Measurements from ENCODE around the gene TBC1D22B.

Gene TBC1D22B

DNA sequence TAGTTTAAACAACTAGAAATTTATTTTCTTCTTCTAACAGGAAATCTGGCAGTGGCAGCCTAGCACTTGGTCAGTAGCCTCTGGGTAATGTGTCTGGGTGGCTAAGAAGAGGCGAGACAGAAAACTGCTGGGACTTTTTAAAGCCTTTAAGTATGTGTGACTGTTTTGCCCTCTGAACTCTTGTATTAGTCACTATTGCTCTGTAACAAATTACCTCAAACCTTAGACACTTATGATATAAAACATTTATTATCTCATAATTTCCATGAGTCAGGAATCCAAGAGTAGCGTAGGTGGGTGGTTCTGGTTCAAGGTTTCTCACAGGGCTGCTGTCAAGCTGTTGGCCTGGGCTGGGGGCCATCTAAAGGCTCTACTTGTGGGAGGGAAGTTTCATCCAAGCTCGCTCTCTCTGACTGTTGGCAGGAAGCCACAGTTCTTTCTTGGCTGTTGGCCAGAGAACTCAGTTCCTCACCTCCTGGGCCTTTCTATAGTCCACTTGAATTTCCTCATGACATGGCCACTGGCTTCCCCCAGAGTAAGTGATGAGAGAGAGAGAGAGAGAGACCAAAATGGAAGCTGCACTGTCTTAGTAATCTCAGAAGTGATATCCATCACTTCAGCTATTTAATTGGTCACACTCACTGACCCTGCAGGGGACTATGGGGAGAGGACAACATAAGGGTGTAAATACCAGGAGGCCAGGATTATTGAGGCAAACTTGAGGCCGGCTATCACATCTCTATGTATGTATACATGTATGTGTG, 17.4 kb upstream of the TBC1D22B start:
- H3K4me3 ChIP-seq (ENCODE audit: low read depth, low read length), result no peak overlapping the region

DNA sequence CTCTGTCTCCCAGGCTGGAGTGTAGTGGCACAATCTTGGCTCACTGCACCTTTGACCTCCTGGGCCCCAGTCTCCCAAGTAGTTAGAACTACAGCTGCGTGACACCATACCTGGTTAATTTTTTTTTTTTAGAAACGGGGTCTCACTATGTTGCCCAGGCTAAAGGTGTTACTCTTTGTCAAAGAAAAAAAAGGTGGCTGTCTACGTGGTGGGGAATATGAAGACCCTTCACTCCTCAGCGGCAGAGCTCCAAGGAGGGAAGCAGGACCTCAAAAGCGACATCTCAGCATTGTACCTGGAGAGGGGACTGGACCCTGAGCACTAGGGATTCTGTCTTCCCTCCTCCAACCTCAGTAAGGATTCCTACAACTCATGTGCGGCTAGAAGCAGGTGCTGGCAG, 16.4 kb upstream of the TBC1D22B start:
- H3K4me3 ChIP-seq (ENCODE audit: low read depth, low read length), result no peak overlapping the region

DNA sequence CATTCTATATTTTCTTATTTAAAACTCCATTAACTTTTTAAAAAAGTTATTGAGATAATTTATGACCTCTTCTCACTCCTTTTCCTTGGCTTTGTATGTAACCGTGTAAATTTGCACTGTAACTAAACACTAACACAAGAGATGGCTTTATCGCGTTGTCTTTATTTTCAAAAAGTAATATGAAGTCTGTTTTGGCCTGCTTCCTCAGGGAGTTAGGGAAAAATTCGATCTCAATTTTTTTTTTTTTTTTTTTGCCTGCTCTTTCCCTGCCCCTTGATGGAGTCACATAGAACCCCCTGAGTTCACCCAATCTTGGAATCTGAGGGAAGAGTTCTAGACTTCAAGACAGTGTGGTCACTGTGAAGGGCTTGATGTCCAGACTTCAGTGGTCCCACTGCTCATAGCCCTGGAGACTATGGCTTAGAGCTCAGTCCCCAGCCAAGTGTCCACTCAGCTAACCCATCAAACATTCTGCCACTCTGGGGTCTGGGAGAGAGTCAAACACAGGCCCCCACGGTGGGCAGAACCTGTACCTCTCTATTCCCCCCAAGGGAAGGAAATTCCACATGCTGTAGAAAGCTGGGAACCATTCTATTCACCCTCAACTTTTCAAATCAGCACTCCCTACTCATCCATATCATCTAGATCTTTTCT, 15.7 kb upstream of the TBC1D22B start:
- H3K4me3 ChIP-seq (ENCODE audit: low read depth, low read length), result no peak overlapping the region

DNA sequence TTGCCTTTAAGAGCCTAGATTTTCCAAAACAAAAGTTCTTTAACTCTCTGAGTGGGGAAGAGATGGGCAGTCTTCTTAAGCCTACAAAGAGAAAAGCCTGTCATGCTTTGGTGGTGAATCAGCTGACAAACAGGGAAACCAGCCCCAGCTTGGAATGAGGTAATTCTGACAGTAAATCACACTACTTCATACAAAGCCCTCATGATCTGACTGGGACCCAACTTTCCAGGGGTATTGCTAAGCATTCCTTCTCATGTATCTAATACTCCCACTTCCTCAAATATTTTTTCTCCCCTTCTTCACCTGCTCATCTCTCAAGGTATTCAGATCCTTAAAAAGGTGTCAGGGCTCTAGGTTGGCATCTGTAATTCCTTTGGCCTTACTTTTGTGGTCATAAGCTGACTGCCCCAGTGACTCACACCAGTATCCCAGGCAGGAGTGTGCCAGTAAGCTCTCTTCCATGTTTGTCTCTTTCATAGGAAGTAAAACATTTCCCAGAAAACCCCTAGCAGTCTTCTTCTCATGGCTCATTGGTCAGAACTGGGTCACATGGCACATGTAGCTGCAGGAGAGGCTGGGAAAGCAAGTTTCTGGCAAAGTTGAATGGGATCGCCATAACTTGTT, 15.0 kb upstream of the TBC1D22B start:
- no peak overlapping the region for H3K4me3 ChIP-seq (ENCODE audit: low read depth, low read length)

DNA sequence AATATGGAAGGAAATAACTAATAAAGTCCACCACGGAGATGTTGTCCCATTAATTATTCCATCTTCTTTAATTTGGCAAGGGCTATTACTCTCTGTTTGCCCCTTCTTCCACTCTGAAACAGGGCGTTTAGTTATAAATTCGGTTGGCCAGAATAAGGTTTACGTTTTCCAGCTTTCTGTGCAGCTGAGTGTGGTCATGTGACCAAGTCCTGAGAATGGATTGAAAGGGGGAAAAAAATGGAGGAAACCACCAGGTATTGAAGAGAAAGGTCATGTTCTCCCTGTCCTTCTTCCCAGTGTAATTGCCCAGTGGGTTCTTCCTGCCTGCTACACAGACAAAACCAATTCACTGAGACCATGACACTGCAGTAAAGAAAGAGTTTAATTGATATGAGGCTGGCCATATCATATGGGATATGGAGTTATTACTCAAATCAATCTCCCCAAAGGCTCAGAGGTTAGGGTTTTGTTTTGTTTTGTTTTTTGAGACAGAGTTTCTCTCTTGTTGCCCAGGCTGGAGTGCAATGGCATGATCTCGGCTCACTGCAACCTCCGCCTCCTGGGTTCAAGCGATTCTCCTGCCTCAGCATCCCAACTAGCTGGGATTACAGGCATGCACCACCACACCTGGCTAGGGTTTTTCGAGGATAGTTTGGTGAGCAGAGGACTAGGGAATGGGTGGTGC, 14.3 kb upstream of the TBC1D22B start:
- H3K4me3 ChIP-seq (ENCODE audit: low read depth, low read length), result no peak overlapping the region

DNA sequence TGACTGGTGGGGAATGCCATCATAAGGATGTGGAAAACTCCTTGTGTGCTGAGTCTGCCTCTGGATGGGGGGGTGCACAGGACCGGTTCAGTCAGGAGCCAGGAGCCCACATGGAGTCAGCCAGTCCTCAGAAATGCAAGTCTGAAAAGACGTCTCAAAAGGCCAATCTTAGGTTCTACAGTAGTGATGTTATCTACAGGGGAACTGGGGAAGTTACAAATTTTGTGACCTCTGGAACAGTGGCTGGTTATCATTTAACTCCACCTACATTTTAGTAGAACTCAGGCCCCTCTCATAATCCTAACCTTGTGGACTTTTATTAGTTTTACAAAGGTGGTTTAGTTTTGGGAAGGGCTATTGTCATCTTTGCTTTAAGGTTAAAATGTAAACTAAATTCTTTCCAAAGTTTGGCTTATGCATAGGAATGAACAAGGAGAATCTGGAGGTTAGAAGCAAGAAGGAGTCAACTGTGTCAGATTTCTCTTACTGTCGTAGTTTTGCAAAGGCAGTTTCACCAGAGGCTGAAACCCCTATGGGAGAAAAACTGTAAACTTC, 13.7 kb upstream of the TBC1D22B start:
- H3K4me3 ChIP-seq (ENCODE audit: low read depth, low read length), result no peak overlapping the region

DNA sequence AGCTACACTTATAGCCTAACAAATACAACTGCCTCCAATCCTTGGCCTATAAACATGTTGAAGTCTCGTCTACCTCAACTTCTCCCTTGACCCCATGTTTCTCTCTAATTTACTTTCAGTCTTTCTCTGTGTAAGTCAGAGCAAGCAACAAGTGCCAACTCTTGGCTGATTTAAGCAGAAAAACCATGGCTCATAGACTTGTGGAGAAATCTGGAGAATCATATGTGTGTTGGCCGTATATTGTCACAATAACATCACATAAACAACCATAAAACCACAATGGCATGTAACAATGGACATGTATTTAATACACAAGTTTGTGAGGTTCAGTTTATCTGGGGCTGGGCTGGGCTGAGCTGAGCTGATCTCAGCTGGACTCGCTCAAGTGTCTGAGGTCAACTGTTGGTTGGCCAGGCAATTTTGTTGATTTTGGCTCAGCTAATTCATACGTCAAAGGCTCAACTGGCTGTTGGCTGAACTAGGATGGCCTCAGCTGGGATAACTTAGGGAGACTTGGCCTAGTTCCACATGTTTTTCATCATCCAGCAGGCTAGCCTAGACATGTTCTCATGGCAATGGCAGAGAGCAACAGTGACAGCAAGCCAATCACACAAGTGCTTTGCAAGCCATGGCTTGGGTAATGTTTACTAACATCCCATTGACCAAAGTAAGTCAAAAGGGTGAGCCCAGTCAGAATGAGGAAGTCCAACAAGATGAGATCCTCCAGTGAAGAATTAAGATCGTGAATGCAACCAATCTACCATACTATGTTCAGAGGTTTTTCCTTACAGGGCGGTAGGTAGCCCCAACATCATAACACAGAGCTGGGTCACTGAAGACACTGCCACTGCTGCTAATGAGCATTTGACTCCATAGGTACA, 12.9 kb upstream of the TBC1D22B start:
- H3K4me3 ChIP-seq (ENCODE audit: low read depth, low read length), result no peak overlapping the region

DNA sequence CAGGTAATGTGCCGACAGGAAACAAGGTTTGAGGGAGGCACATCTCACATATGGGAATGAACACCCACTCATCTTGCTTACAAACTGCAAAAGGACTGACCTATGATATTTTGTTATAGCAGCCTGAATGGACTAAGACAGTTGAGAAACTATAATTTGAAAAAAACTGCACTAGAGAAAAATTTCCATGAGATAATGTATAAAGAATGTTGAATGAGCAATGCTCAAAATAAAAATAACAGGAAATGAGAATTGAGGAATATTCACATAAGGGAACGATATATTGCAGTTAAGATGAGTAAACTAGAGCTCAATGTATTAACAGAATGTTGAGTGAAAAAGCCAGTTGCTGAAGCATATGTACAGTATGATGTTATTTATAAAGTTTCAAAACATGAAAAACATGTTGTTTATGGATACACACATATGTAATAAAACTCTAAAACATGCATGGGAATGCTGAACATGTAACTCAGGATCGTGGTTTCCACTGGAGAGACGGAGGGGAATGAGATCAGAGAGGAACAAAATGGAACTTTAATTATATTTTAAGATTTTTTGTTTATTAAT, 6.3 kb upstream of the TBC1D22B start:
- H3K4me3 ChIP-seq (ENCODE audit: low read depth, low read length), result no peak overlapping the region

DNA sequence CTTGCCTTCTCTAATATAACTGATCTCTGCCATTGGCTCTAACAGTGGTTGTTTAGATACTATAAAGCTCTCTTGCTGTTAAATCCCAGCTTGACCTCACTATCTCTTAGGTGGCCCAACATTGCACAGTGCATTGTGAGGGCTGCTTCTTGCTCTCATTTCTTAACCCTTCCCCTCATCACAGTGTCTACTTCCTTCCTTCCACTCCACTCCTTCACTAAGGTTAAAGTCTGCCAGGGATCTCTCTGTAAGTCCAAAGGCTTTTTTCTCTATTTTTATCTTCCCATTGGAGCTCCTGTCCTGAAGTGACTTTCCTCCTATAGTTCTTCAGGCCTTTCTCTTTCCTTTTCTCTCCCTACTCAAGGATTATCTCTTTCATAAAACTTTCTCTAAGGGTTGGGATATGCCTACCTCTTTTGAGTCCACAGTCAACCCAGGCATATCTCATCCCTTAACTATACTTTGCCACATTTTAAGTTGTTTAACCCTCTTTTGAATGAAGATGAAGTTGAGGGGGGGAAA, 4.0 kb upstream of the TBC1D22B start:
- no peak overlapping the region for H3K4me3 ChIP-seq (ENCODE audit: low read depth, low read length)

DNA sequence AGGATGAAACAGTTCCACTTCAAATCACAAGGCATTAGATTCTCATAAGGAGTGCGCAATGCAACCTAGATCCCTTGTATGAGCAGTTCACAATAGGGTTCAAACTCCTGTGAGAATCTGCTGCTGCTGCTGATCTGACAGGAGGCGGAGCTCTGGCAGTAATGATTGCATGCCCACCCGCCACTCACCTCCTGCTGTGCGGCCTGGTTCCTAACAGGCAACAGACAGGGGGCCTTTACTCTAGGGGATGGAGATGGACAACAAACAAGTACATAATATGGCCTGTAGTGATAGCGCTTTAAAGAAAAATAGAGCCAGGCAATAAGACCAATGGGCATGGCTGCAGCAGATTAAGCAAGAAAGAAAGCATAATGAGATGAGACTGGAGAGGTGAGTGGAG, 2.7 kb upstream of the TBC1D22B start:
- H3K4me3 ChIP-seq (ENCODE audit: low read depth, low read length), result no peak overlapping the region

DNA sequence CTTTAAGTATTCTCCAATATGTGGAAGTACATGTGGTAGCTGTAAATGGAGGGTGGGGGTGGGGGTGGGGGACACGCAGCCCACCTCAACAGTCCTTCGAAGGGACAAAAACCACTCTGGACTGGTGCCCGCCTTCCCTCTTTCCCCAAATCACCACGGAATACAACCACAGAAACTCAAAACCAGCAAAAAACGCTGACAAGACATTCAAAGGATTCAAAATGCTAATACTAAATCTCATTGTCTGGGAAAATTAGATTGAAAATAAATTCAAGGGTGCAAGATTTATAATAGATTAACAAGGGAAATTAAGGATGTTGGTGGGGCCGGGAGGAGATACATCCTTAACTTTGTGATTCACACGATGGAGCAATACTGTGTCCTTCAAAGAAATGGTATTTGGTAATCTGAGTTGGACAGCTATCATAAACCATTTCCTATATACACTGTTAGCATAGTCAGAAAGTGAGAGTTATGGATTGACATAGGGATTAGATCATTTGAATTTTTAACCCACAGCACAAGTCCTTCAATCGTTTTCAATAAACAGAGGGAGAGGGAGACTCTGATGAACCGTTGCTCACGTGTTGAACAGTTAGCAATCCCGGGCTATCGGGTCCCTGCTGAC, 766 bp upstream of the TBC1D22B start:
- H3K4me3 ChIP-seq (ENCODE audit: low read depth, low read length), result peak overlapping the region; percentile 49

DNA sequence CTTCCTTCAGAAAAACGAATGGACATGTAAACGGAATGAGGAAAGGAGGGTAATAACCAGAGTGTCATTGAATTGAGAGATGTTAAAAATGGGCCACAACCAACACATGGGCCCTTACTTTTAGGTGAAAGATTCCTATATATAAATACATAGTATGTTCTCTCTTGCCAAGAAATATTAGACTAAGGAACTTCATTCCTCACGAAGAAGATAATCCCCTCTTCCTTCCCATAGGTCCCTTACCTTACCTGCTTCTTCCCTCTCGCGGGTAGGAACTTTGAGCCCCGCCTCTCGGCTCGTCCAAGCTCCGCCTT, 295 bp upstream of the TBC1D22B start:
- H3K4me3 ChIP-seq (ENCODE audit: low read depth, low read length), result peak overlapping the region; percentile 94

DNA sequence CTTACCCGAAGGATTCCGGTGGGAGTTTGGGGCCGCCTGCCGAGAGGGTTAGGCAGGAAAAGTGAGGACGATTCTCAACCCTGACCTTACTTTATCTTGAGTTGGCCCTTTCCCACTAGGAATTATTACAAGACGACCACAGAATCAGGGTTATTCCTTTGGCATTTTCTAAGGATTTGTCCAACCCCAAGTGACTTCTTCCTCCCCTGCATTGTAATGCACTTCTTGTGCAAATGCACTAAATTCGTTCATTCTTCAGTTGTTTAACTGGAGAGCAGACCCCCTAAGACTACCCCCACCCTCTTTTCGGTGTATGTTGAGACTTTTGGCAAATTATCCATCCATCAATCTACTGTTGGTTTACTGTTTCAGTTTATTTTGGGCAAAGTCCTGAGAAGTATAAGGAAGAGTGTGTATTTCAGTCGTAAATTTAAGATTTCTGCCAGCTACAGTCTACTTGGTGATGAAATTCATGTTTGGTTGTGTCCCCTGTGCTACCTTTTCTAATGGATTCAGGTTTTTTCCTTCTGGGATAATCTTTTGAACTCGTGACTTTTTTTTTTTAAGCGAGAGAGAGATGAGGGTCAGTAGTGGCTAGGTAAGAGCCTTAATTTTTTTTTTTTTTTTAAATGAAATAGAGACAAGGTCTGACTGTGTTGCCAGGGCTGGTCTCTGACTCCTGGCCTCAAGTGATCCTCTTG, 983 bp downstream of the TBC1D22B start:
- H3K4me3 ChIP-seq (ENCODE audit: low read depth, low read length), result peak overlapping the region; percentile 94

DNA sequence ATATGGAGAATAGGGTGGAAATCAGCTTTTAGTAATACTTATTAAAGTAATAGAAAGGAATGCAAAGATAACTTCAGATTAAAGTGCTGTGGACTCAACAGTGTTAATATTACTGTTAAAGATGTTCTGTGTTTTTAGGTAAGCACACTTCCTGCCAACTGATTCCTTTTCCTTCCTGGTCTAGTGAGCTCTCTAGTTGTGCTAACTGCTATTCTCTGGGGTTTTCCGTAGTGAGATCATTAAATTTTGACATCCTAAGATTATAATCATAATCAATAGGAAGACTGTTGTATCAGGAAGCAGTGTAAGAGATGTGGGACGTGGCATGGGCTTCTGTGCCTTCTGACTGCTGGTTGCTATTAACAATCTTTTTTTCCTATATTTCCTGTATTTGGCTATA, 1.6 kb downstream of the TBC1D22B start:
- H3K4me3 ChIP-seq (ENCODE audit: low read depth, low read length), result no peak overlapping the region

DNA sequence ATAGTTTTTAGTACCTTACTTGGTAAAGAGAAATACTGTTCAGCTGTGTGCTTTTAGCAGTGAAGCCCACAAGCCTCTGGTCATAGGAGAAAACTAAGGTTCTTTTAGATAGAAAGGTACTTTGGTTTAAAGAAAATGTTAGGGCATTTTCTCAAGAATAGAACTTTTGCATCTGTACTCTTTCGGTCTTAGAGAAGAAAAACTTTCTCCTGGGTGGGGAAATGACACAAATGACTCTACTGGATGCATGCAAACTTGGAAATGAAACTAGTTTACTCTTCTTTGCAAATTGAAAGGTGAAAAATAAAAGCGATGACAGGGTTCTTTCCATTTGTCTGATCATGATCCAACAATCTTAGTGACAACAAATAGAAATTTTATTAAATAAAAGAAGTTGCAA, 2.5 kb downstream of the TBC1D22B start:
- H3K4me3 ChIP-seq (ENCODE audit: low read depth, low read length), result no peak overlapping the region

DNA sequence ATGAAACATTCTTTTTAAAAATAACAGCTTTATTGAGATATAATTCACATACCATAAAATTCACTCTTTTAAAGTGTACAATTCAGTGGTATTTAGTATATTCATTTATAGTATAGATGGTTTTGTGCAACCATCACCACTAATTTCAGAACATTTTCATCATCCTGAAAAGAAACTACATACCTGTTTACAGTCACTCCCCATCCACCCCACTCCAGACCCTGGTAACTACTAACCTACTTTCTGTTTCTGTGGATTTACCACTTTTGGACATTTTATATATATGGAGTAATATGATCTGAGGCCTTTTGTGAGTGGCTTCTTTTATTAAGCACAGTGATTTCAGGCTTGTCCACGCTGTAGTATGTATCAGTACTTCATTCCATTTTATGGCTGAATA, 2.9 kb downstream of the TBC1D22B start:
- H3K4me3 ChIP-seq (ENCODE audit: low read depth, low read length), result no peak overlapping the region

DNA sequence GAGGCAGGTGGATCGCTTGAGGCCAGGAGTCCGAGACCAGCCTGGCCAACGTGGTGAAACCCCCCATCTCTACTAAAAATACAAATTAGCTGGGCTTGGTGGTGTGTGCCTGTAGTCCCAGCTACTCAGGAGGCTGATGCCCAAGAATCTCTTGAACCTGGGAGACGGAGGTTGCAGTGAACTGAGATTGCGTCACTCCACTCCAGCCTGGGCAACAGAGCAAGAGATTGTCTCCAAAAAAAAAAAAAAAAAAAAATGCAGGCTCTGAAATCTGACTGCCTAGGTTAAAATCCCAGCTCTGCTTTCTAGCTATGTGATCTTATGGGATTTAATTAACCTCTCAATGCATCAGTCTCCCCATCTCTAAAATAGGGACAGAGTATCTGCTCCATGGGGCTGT, 3.6 kb downstream of the TBC1D22B start:
- no peak overlapping the region for H3K4me3 ChIP-seq (ENCODE audit: low read depth, low read length)

DNA sequence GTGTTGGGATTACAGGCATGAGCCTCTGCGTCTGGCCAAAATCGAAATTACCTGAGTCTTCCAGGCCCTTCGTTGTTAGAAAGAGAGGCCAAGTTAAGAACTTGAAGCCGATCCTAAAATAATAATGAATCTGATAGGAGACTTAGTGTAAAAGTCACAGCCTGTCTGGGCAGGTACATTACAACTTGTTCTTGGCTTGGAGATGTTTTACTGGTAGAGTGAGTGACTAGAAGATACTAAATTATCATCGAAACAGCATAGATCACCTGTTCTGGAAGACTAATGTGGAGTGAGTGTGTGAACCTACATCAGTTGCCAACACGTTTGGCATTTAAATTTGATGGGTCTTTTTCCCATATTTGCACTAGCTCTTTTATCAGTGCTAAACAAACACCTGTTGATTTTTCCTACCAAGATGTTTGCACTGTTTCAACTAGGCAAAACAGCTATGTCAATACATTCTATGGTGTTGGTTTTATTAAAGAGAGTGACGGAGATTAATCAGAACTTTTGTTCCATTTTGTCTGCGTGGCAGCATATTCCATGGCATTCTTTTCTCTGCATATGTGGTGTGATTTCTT, 5.0 kb downstream of the TBC1D22B start:
- H3K4me3 ChIP-seq (ENCODE audit: low read depth, low read length), result no peak overlapping the region

DNA sequence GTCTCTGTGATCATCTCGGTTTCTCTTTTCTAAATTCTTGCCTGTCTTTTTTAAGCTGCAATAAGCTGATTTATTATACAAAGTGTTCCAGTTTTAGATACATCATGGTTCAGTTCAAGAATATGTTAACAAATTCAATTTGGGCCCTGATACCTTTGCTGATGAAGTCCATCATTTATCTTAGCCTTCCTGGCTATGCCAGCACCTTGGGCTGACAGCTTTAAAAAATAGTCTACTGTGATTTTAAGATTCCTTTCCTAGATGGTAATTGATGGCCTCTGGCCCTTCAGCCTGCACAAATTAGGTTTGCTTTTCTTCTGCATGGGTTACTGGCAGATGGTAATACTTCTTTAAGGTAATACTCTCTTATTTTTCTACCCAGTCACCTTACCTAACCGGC, 7.4 kb downstream of the TBC1D22B start:
- H3K4me3 ChIP-seq (ENCODE audit: low read depth, low read length), result no peak overlapping the region
